Sigmoid colon (tissue), 7 donors: ENCODE results near the gene EFNA5. TPM values are rescaled to one million over a fixed set of nuclear protein-coding genes. Genes with fewer than 3 reads are reported as not detected.
"Not testable (repeated sequence)": the region's sequence is repeated elsewhere in the genome, so short reads cannot be mapped to it uniquely, and the experiment has no call there.

Source experiments
- DNase-seq: peaks from one replicate; pipeline ENCODE4 v3.0.0-alpha.2; 2019
- H3K27ac ChIP-seq, 4 donors: fragments of 200-600 bp; sonication (generic); one replicate each; pipeline ENCODE4 v1.5.1; 2016 to 2019; ENCODE audit warnings: mild to moderate bottlenecking in 1 of 4
- H3K27me3 ChIP-seq, 3 donors: fragments of 200-600 bp; sonication (generic); one replicate each; pipeline ENCODE4 v1.5.1; 2019; ENCODE audit warnings: mild to moderate bottlenecking in 1 of 3
- H3K36me3 ChIP-seq, 4 donors: fragments of 200-600 bp; sonication (generic); one replicate each; pipeline ENCODE4 v1.5.1; 2016 to 2019
- H3K4me1 ChIP-seq, 4 donors: fragments of 200-600 bp; sonication (generic); one replicate each; pipeline ENCODE4 v1.5.1; 2017 to 2019
- H3K4me3 ChIP-seq, 4 donors: fragments of 200-600 bp; sonication (generic); one replicate each; pipeline ENCODE4 v1.5.1; 2017 to 2019; ENCODE audit warnings: mild to moderate bottlenecking in 2 of 4, moderate library complexity in 1 of 4
- H3K9me3 ChIP-seq, 4 donors: fragments of 200-600 bp in 3 of 4; sonication (generic) in 3 of 4; one replicate each; pipeline versions ENCODE4 v1.5.1 to v1.6.1; 2013 to 2019
- EP300 ChIP-seq, 4 donors: sonication (generic); formaldehyde crosslinking; IDR thresholded peaks; one replicate each; pipeline ENCODE4 v1.6.1; 2017; ENCODE audit warnings: antibody characterized with exemption in 4 of 4
- POLR2A ChIP-seq, 2 donors: fragments of 450-650 bp; IDR thresholded peaks; one replicate each; pipeline ENCODE4 v1.6.1; 2016; ENCODE audit warnings: antibody characterized with exemption in 2 of 2, mild to moderate bottlenecking in 2 of 2, moderate library complexity in 2 of 2
- POLR2AphosphoS5 ChIP-seq, 4 donors: sonication (generic); formaldehyde crosslinking; IDR thresholded peaks; one replicate each; pipeline ENCODE4 v1.6.1; 2017; ENCODE audit warnings: antibody characterized with exemption in 4 of 4
- WGBS, 2 donors: extraction: QIAGEN DNeasy Blood & Tissue Kit; methylation state at CpG; one replicate each; pipeline ENCODE4 v1.1.7; 2013; 5-methylcytosine and 5-hydroxymethylcytosine counted together
- intact Hi-C: fragments of 100-400 bp; cut with DNase I; formaldehyde crosslinking; loops from one replicate; pipeline ENCODE4 v1.15.1; 2023
- polyA plus RNA-seq, 3 donors: library from polyadenylated mRNA; stranded (reverse); fragments of 200-250 nt; gene quantifications; one replicate each; pipeline ENCODE4 v1.2.3, GENCODE V29; 2013
- total RNA-seq, 4 donors: library from RNA; depleted of rRNA; stranded (reverse); fragments of >200 nt; gene quantifications; one replicate each; pipeline ENCODE4 v1.1.0, GENCODE V29; 2016
- TF ChIP-seq, protein P1 (sequence below), 4 experiments: fragments of 450-650 bp in 3 of 4; fragments of 200-600 bp in 1 of 4; IDR thresholded peaks; one replicate each; pipeline ENCODE4 v1.5.1; 2016 to 2019; ENCODE audit warnings: antibody characterized with exemption in 4 of 4, mild to moderate bottlenecking in 3 of 4, moderate library complexity in 2 of 4
- donor health status: healthy with polysubstance abuse.
- donor health status: Bipolar disorder and iron deficiency.
- donor health status: healthy.

Gene EFNA5
- total and polyA plus RNA-seq, 7 donors = 0.60 to 10.8 (median 6.8) TPM

DNA sequence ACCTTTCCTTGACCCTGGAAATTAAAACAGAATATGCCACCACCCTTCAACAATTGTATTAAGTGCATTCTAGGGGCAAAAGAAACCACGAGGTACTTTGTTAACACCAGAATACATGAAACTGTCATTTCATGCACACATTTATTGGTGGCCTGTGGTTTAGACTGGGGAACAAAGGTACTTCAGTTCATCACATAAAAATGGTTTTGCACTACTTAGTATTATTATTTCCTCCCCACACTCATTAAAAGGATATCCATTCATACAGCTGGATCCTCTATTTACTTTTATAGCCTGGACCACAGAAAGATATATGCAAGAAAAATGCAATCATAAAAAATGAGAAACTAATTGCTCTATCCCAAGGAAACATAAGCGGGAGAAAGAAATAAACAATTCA is 230.9 kb downstream of the EFNA5 start:
- Histone ChIP-seq H3K4me1 (peaks cover 0 to 16% (median 4%) of the 10 kb centered on the region in 4 donors), H3K9me3 (peaks cover 0 to 1% (median 0%) of the 10 kb centered on the region in 4 donors), H3K4me3 (no peak overlapping the region), H3K27ac (no peak overlapping the region), H3K36me3 (no peaks in the 10 kb centered on the region), H3K27me3 (no peaks in the 10 kb centered on the region)
- DNase-seq = no peak
- TF ChIP-seq POLR2AphosphoS5 (IDR thresholded peaks at IDR 0.05) = no peak
- TF ChIP-seq, protein P1, sequence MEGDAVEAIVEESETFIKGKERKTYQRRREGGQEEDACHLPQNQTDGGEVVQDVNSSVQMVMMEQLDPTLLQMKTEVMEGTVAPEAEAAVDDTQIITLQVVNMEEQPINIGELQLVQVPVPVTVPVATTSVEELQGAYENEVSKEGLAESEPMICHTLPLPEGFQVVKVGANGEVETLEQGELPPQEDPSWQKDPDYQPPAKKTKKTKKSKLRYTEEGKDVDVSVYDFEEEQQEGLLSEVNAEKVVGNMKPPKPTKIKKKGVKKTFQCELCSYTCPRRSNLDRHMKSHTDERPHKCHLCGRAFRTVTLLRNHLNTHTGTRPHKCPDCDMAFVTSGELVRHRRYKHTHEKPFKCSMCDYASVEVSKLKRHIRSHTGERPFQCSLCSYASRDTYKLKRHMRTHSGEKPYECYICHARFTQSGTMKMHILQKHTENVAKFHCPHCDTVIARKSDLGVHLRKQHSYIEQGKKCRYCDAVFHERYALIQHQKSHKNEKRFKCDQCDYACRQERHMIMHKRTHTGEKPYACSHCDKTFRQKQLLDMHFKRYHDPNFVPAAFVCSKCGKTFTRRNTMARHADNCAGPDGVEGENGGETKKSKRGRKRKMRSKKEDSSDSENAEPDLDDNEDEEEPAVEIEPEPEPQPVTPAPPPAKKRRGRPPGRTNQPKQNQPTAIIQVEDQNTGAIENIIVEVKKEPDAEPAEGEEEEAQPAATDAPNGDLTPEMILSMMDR (IDR thresholded peaks at IDR 0.05) = no peak
- intact Hi-C loops = no loop called here
- 84 to 89% methylated on average over 2 of the region's 2 CpGs for WGBS, 2 donors

DNA sequence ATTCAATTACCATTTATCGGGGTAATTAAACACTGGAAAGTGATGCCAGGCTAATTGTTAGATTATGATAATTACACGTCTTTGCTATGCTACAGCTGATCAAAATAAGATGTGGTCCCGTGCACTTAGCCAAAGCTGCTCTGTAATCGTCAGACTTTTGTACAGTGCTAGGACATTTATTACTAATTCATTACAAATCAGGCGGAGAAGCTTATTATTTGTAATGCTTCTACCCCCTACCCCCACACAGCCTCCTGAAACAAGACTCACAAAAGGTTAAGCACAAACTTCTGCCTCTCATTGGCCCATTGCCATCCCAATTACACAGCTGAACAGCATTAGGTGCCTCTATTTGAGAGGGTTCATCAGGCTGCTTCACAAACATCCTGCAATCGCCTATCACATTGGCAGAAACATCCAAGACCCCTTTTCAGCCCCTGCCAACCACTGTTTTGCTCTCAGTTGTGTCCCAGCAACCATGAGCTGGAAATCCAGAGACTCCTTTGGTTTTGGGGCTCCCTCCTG is 232.7 kb downstream of the EFNA5 start:
- WGBS, 2 donors = 92 to 94% methylated on average over 6 of the region's 6 CpGs
- TF ChIP-seq, protein P1 (IDR thresholded peaks at IDR 0.05) = no peak
- no peak for TF ChIP-seq EP300 (IDR thresholded peaks at IDR 0.05)
- TF ChIP-seq POLR2A (IDR thresholded peaks at IDR 0.05) = no peak
- TF ChIP-seq POLR2AphosphoS5 (IDR thresholded peaks at IDR 0.05) = no peak
- Histone ChIP-seq H3K27me3 (no peaks in the 10 kb centered on the region), H3K36me3 (no peaks in the 10 kb centered on the region), H3K9me3 (peaks cover 0 to 1% (median 0%) of the 10 kb centered on the region in 4 donors), H3K4me3 (no peak overlapping the region), H3K4me1 (peaks cover 0 to 16% (median 4%) of the 10 kb centered on the region in 4 donors), H3K27ac (no peak overlapping the region)
- no peak for DNase-seq
- intact Hi-C loops = no loop called here

DNA sequence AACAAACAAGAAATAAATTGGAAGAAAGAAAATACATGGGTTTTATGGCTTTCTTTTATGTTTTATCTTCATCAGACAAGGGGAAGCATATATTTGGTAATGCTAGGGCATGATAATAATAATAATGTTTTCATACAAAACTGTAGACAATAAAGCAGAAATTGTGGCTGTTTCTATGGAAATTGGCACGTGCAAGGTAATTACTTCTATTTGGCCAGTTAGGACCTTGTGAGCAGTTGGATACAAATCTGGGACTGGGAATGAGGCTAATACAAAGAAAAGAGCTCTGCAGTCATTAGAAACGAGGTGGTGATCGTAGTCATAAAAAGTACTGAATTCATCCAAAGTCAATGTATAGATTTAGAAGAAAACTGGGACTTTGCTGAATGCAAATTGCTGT is 233.6 kb downstream of the EFNA5 start:
- no peak for DNase-seq
- Histone ChIP-seq H3K27ac (no peak overlapping the region), H3K4me3 (no peak overlapping the region), H3K9me3 (peaks cover 0 to 1% (median 0%) of the 10 kb centered on the region in 4 donors), H3K27me3 (no peaks in the 10 kb centered on the region), H3K4me1 (peaks cover 0 to 21% (median 5%) of the 10 kb centered on the region in 4 donors), H3K36me3 (no peaks in the 10 kb centered on the region)
- TF ChIP-seq POLR2AphosphoS5 (IDR thresholded peaks at IDR 0.05) (no peak), POLR2A (IDR thresholded peaks at IDR 0.05) (no peak)
- intact Hi-C loops = no loop called here
- 86 to 89% methylated on average over 3 of the region's 3 CpGs for WGBS, 2 donors

DNA sequence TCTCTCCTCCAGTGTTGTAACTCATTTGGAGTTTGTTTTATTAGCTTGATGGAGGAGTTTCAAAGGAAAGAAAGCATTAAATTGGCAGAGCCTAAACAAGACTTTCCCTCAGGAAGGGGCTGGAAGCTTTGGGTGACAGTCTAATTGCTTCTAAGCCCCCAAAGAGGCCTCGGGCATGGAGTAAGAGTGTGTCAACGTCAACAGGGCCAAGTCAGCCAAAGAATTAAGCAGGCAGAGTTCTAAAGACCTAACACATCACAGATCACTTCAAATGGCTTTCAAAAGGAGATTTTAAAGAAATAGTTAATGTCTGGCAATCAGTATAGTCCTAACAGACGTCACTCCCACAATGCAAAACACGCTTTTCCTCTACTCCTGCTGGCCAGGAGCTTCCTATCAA is 234.5 kb downstream of the EFNA5 start:
- peaks cover 0 to 1% (median 0%) of the 10 kb centered on the region in 4 donors for H3K9me3 ChIP-seq
- no peak overlapping the region for H3K4me3 ChIP-seq
- 29 to 68% methylated on average over 4 of the region's 4 CpGs for WGBS, 2 donors
- TF ChIP-seq POLR2AphosphoS5 (IDR thresholded peaks at IDR 0.05) (no peak), EP300 (IDR thresholded peaks at IDR 0.05) (no peak), POLR2A (IDR thresholded peaks at IDR 0.05) (no peak)
- TF ChIP-seq, protein P1 (IDR thresholded peaks at IDR 0.05) = no peak
- H3K36me3 ChIP-seq = no peaks in the 10 kb centered on the region
- DNase-seq = no peak
- H3K27me3 ChIP-seq = no peaks in the 10 kb centered on the region
- peaks cover 0 to 25% (median 7%) of the 10 kb centered on the region in 4 donors for H3K4me1 ChIP-seq
- intact Hi-C loops = no loop called here
- H3K27ac ChIP-seq = peak overlapping the region in 1 of 4 donors; percentile 8

DNA sequence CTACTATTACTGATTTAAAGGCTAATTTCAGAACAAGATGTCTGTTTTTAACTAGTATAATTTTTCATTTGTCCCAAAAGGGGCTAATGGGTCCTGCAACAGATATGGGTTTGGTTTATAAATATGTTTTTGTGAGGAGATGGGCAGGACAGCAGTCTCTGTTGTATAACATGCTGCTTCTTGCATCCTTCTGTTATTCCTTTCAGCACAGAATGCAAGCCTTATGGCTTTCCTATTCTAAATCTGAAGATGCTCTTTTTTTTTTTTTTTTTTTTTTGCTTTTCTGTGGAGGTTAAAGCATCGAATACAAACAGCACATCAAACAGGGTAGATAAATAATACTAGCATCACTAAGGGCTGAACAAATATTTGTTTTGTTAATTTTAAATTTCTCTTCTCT is 235.7 kb downstream of the EFNA5 start:
- Histone ChIP-seq H3K27me3 (no peaks in the 10 kb centered on the region), H3K27ac (no peak overlapping the region), H3K4me3 (no peak overlapping the region), H3K36me3 (no peaks in the 10 kb centered on the region), H3K9me3 (peaks cover 0 to 1% (median 0%) of the 10 kb centered on the region in 4 donors), H3K4me1 (peaks cover 0 to 25% (median 7%) of the 10 kb centered on the region in 4 donors)
- TF ChIP-seq POLR2AphosphoS5 (IDR thresholded peaks at IDR 0.05) (no peak), EP300 (IDR thresholded peaks at IDR 0.05) (no peak), POLR2A (IDR thresholded peaks at IDR 0.05) (no peak)
- TF ChIP-seq, protein P1 (IDR thresholded peaks at IDR 0.05) = no peak
- WGBS, 2 donors = 70 to 80% methylated on average over 1 of the region's 1 CpG
- intact Hi-C loops = no loop called here
- DNase-seq = no peak

DNA sequence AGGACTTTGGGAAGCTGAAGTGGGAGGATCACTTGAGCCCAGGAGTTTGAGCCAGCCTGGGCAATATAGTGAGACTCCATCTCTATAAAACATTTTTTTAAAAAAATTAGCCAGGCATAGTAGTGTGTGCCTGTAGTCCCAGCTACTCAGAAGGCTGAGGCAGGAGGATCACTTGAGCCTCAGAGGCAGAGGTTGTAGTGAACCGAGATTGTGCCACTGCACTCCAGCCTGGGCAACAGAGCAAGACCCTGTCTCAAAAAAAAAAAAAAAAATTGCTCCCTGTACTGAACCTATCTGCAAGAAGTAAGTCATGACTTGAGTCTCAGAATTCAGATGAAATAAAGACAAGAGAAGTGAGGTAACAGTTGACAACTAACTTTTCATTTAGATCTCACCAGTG is 237.1 kb downstream of the EFNA5 start:
- H3K27me3 ChIP-seq, DNase-seq, H3K36me3 ChIP-seq, H3K27ac ChIP-seq, H3K9me3 ChIP-seq, H3K4me3 ChIP-seq, intact Hi-C loops: not testable (repeated sequence)
- H3K4me1 ChIP-seq = peaks cover 0 to 25% (median 7%) of the 10 kb centered on the region in 4 donors
- WGBS, 2 donors = 96 to 97% methylated on average over 1 of the region's 1 CpG
